NCI-H1105 (cell line): ENCODE results near the gene SNTG2.
A peak's percentile ranks its signal among the peaks of the same experiment; 100 is the strongest.

Experiments
- DNase-seq: peaks from one replicate; lab custom pipeline; 2025; lab: John Stamatoyannopoulos, UW

SNTG2 gene

DNA sequence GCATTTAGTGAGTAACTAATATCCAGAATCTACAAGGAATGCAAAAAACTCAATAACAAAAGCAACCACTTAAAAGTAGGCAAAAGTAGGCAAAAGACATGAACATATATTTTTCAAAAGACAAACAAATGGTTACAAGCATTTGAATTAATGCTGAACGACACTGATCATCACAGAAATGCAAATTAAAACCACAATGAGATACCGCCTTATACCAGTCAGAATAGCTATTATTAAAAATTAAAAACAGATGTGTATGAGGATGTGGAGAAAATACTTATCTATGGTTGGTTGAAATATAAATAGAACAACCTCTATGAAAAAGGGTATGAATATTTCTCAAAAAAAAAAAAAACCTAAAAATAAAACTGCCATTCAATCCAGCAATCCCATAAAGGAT, 51.7 kb downstream of the SNTG2 start:
- DNase-seq, result no peak

DNA sequence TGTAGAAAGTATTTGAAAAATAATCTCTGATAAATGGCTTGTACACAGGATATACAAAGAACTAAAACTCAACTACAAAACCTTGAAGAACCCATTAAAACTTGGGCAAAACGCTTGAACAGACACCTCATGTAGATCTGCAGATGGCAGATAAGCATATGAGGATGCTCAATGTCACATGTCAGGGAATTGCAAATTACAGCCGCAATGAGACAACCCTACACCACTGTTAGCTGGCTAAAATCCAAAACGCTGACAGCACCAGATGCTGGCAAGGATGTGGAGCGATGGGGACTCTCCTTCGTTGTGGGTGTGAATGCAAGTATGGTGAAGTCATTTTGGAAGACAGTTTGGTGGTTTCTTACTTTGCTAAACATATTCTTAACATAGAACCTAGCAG, 53.7 kb downstream of the SNTG2 start:
- peak; percentile 22 for DNase-seq

DNA sequence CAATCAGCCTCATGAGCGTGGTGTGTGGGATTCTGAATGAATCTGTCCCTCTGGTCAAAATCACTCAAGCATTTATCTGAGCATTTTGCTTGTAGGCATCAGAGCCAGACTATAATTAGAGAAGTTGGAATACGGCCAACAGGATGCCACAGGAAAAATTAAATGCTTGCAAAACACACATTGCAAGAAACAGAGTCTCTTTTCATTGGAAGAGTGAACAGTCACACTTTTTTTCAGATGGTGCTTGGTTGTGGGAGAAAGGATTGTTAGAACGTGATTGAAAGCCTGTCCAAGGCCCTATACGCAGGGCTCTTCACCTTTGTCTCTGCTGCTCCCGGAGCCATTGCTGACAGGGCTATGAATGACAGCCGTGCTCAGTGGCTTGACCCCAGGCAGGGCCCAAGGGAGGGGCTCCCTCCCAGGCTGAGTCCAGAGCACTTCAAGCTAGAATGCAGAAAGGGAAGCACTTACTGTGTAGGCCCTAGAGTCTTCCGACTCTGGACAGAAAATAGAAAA, 59.8 kb downstream of the SNTG2 start:
- DNase-seq, result peak; percentile 81

- DNase-seq, result peak; percentile 23
Observed at GRCh38 chr2:1011006-1011405, 60.4 kb downstream of the SNTG2 start.

- DNase-seq, result no peak
Observed at GRCh38 chr2:1011985-1012384, 61.3 kb downstream of the SNTG2 start.

DNA sequence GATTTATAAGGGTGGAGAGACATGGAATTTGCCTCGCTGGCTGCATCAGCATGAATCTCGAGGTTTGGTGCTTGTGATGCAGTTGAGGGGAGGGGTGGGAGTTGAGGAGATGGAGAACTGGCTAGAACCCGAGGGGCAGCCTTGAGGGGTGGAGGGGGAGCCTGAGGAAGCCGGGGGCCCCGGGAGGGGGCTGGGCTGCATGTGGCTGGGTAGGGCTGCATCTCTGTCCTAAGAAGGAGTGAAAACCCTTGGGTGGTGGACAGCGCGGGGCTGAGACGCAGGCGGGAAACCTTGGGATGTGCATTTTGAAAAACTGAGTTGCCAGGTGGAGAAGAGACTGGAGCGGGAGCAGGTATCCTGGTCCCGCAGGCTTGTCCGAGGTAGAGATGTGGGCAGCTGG, 64.2 kb downstream of the SNTG2 start:
- DNase-seq, result no peak

DNA sequence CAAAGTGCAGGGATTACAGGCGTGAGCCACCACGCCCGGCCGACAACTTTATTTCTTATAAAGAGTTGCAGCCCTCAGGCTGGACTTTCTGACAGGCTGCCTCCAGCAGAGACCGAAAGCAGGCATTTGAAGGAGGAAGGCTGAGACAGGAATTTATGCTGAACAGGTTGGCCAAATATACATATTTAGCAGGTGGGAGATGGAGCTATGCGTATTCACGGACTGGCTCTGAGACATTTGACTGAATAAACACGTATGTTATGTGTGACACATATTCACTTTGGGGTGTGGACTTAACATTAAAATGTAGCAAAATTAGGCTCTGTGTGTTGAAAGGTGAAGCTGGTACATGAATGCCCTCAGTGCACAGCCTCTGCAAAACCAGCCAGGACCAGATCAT, 65.9 kb downstream of the SNTG2 start:
- no peak for DNase-seq

GRCh38 chr2:1017827-1018226, 67.2 kb downstream of the SNTG2 start:
- no peak for DNase-seq

DNA sequence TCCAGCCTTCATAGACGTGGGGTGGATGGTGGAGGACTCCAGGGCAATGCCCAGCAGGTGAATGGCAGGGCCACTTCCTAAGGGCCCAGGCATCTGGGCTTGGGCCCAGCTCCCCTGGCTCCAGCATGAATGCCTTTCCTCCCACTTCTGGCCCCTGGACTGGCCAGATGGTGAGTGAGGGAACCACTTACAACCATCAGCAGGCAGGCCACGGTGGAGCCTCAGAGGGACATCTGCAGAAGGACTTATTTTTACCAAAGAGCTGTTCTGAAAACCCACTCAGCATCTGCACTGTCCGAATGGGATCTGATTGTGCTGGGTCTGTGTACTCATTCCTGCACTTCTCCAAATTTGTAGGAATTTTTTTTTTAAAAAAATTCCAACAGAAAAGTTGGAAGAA, 69.6 kb downstream of the SNTG2 start:
- DNase-seq, result no peak

DNA sequence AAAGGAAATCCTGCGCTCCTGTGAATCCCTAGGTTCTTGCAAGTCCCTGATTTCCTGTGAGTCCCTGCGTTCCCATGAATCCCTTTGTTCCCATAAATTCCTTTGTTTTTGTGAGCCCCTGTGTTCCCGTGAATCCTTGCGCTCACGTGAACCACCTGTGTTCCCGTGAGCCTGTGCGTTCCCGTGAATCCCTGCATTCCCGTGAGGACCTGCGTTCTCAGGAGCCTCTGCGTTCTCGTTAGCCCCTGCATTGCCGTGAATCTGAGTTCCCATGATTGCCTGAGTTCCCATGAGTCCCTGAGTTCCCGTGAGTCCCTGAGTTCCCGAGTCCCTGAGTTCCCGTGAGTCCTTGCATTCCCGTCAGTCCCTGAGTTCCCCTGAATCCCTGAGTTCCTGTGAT, 71.5 kb downstream of the SNTG2 start:
- DNase-seq, result no peak

DNA sequence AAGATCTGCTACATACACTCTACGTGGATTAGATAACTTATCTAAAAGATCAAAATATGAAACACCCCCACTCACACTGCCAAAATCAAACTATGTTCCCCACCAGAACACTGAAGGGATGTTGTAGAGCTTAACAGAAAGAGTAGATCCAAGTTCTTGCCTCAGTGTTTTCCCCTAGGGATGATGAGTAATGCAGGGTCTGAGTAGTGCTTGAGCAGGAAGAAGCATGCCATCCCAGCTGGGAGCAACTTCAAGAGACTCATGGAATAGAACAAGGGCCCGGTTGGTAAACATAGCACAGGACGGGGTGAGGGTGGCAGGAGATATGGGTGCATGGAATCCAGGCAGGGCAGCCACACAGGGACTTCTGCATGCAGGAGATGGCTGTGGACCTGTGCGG, 74.3 kb downstream of the SNTG2 start:
- no peak for DNase-seq

DNA sequence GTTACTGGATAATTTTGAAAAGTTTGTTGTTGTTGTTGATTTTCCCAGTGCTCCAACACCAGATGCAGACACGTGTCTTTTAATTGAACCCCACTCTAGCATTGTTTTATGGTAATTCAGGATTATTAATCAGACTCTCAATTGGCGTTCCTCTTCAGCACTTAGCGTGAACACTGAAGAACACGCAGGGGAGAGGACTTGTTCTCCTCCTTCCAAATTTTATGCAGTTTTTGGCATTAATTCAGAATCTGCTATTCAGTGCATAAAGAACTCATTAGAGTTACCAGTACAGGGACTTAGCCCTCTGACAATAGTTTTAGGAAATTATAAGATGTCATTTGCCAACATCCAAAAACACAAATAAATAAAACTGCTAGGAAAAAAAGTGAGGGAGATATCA, 75.5 kb downstream of the SNTG2 start:
- no peak for DNase-seq

- DNase-seq, result no peak
Observed at GRCh38 chr2:1028831-1029230, 78.2 kb downstream of the SNTG2 start.

DNA sequence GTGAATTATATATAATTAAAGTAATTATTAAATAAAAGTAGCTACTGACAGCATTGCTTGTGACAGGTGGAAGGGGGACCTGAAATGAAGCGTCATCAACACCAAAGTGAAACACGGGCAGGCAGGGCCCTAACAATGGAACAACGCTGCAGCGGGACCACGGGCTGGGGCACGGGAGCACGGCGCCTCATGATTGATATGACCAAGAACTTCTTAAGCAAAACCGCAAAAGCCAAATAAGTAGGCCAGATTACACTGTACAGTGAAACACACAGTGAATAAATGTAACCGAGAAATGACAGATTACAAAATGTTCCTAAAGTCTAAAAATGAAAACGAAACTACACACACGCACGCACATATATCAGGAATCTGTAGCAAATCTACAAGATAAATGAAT, 81.4 kb downstream of the SNTG2 start:
- DNase-seq, result no peak

- no peak for DNase-seq
Observed at GRCh38 chr2:1033069-1033468, 82.4 kb downstream of the SNTG2 start.

DNA sequence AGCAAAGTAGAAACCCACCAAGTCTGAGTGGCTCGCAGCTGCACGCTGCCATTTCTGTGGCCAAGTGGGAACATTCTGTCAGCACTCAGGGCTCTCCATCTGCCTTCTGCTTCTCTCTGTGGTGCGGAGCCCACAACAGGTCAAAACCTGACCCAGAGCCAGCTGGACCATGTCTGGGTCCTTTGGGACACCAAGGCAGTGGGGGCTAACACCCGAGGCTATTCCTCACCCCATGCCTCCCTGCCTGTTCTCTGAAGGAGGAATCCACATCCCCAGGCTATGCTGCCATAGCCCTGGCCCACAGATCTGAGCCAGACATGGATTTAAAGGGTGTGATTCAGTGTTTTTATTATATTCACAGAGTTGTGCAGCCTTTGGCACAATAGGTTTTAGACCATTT, 86.4 kb downstream of the SNTG2 start:
- no peak for DNase-seq

GRCh38 chr2:1039549-1039948, 88.9 kb downstream of the SNTG2 start:
- DNase-seq, result no peak

DNA sequence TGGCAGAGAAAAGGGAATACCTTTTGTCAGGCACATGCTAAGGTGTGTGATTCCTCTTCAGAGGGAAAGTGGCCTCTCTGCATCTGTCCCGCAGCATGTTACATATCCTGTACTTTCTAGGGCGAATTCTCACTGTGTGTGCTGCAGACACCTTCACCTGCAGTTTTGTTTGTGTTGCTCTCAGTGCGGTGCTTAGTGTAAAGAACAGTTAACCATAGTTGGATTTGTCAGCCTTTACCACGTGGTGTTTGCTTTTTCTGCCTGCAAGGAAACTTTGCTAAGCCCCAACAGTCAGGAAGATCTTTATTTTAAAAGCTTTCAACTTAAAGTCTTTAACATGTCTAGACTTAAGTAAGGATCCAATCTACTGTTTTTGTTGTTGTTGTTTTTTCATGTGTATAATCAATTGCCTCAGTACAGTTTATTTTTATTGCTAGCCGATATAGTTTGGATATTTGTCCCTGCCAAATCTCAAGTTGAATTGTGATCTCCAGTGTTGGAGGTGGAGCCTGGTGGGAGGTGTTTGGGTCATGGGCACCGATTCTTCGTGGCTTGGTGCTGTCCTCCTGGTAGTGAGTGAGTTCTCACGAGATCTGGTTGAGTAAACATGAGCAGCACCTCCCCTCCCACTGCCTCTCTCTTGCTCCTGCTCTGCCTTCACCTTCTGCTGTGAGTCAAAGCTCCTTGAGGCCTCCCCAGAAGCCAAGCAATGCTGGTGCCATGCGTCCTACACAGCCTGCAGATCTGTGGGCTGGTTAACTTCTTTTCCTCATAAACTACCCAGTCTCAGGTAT, 90.6 kb downstream of the SNTG2 start:
- no peak for DNase-seq

DNA sequence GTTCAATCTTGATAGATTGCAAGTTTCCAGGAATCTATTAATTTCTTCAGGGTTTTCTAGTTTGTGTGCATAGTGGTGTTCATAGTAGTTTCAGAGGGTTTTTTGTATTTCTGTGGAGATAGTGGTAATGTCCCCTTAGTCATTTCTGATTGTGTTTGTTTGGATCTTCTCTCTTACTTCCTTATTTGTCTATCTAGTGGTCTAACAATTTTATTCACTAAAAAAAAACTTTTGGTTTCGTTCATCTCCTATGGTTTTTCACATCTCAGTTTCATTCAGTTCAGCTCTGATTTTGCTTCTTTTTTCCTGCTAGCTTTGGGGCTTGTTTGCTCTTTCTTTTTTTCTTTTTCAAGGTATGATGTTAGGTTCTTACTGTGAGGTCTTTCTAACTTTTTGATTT, 94.5 kb downstream of the SNTG2 start:
- no peak for DNase-seq

DNA sequence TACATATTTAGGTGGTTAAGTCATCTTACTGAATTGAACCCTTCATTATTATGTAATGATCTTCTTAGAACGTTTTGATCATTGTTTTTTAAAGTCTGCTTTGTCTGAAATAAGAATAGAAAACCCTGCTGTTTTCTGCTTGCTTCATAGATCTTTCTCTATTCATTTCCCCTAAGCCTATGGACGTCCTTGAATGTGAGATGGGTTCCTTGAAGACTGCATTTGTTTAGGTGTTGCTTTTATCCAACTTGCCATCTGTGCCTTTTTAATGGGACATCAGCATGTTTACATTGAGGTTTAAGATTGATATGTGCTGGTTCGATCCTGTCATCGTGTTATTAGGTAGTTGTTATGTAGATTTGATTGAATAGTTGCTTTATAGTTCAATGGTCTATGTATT, 95.4 kb downstream of the SNTG2 start:
- DNase-seq, result no peak

- no peak for DNase-seq
Observed at GRCh38 chr2:1047485-1047884, 96.8 kb downstream of the SNTG2 start.

- no peak for DNase-seq
Observed at GRCh38 chr2:1049691-1050090, 99.0 kb downstream of the SNTG2 start.

- no peak for DNase-seq
Observed at GRCh38 chr2:1051075-1051474, 100.4 kb downstream of the SNTG2 start.

- no peak for DNase-seq
Observed at GRCh38 chr2:1052771-1053191, 102.1 kb downstream of the SNTG2 start.
